Naive B cell (primary cell): ENCODE results near the gene ZSCAN21. TPM values are rescaled to one million over a fixed set of nuclear protein-coding genes. Genes with fewer than 3 reads are reported as not detected.

Experiments
- ATAC-seq, 2 donors: fragments of 150-1000 bp; cut with Tn5 transposase; 2 replicates each; pipeline ENCODE4 v1.10.0; 2021; ENCODE audit warnings: low read depth in 2 of 2, mild to moderate bottlenecking in 2 of 2, moderate library complexity in 2 of 2
- DNase-seq: peaks from one replicate; pipeline ENCODE4 v3.0.0; 2022
- H3K27ac Mint-ChIP-seq, 6 donors: one replicate each; pipeline ENCODE4 v1.8.0; 2020 to 2022; ENCODE audit warnings: mild to moderate bottlenecking in 6 of 6, mixed read lengths in 6 of 6, moderate library complexity in 5 of 6, inconsistent platforms in 2 of 6
- H3K27me3 Mint-ChIP-seq, 3 donors: one replicate each; pipeline ENCODE4 v1.8.0; 2021 to 2022; ENCODE audit warnings: mixed read lengths in 3 of 3, mild to moderate bottlenecking in 1 of 3
- H3K36me3 Mint-ChIP-seq, 2 donors: one replicate each; pipeline ENCODE4 v1.8.0; 2020 to 2022; ENCODE audit warnings: mixed read lengths in 2 of 2, inconsistent platforms in 1 of 2, mild to moderate bottlenecking in 1 of 2
- H3K4me1 Mint-ChIP-seq, 3 donors: one replicate each; pipeline ENCODE4 v1.8.0; 2020 to 2022; ENCODE audit warnings: mixed read lengths in 3 of 3, inconsistent platforms in 1 of 3, mild to moderate bottlenecking in 1 of 3, moderate library complexity in 1 of 3
- H3K4me3 Mint-ChIP-seq, 8 donors: one replicate each; pipeline ENCODE4 v1.8.0; 2020 to 2022; ENCODE audit warnings: mild to moderate bottlenecking in 8 of 8, mixed read lengths in 8 of 8, moderate library complexity in 8 of 8, inconsistent platforms in 2 of 8
- H3K9me3 Mint-ChIP-seq, 7 donors: one replicate each; pipeline ENCODE4 v1.8.0; 2020 to 2022; ENCODE audit warnings: mixed read lengths in 7 of 7, mild to moderate bottlenecking in 5 of 7, inconsistent platforms in 2 of 7, moderate library complexity in 1 of 7
- polyA plus RNA-seq, 6 donors: library from polyadenylated mRNA; unstranded; fragments of 300-500 nt; fragmentation: Illumina TruSeq; gene quantifications; one replicate each; pipeline ENCODE4 v1.2.3, GENCODE V29; 2021; ENCODE audit warnings: low read depth in 6 of 6

Gene ZSCAN21
- polyA plus RNA-seq, 6 donors from 2014 or later: 4.7 to 9.8 (median 5.7) TPM

- ATAC-seq (no peak), DNase-seq (no peak)
- no peaks in the 10 kb centered on the region for H3K27me3 Mint-ChIP-seq
- H3K4me1 Mint-ChIP-seq: peaks cover 0 to 3% (median 2%) of the 10 kb centered on the region in 3 donors
- H3K9me3 Mint-ChIP-seq: peaks cover 14 to 34% (median 29%) of the 10 kb centered on the region in 7 donors
- H3K27ac Mint-ChIP-seq: no peak overlapping the region
- H3K4me3 Mint-ChIP-seq: peak overlapping the region in 2 of 8 donors; percentile 33 to 66
- peaks cover 41 to 42% of the 10 kb centered on the region in 2 donors for H3K36me3 Mint-ChIP-seq
These were observed 20.4 kb downstream of the ZSCAN21 start for GRCh38 chr7:100069991-100070390.

GRCh38 chr7:100071018-100071723, 21.6 kb downstream of the ZSCAN21 start:
- DNase-seq (no peak), ATAC-seq (no peak)
- Mint-ChIP-seq H3K9me3 (peaks cover 14 to 34% (median 29%) of the 10 kb centered on the region in 7 donors), H3K4me1 (peaks cover 0 to 8% (median 7%) of the 10 kb centered on the region in 3 donors), H3K27me3 (no peaks in the 10 kb centered on the region), H3K27ac (no peak overlapping the region), H3K4me3 (no peak overlapping the region), H3K36me3 (peaks cover 53 to 54% of the 10 kb centered on the region in 2 donors)

- no peak overlapping the region for H3K4me3 Mint-ChIP-seq
- DNase-seq: no peak
- H3K9me3 Mint-ChIP-seq: peaks cover 14 to 34% (median 29%) of the 10 kb centered on the region in 7 donors
- H3K36me3 Mint-ChIP-seq: peaks cover 57% of the 10 kb centered on the region in 2 donors
- H3K27ac Mint-ChIP-seq: peak overlapping the region in 2 of 6 donors; percentile 39 to 87
- no peak for ATAC-seq
- no peaks in the 10 kb centered on the region for H3K27me3 Mint-ChIP-seq
- peaks cover 0 to 8% (median 7%) of the 10 kb centered on the region in 3 donors for H3K4me1 Mint-ChIP-seq
These were observed 22.9 kb downstream of the ZSCAN21 start for GRCh38 chr7:100072462-100072861.

- no peak for ATAC-seq
- peaks cover 57 to 61% of the 10 kb centered on the region in 2 donors for H3K36me3 Mint-ChIP-seq
- DNase-seq: no peak
- H3K4me3 Mint-ChIP-seq: peak overlapping the region in 1 of 8 donors; percentile 43
- peaks cover 13 to 16% (median 14%) of the 10 kb centered on the region in 3 donors for H3K4me1 Mint-ChIP-seq
- peaks cover 14 to 33% (median 29%) of the 10 kb centered on the region in 7 donors for H3K9me3 Mint-ChIP-seq
- H3K27ac Mint-ChIP-seq: no peak overlapping the region
- H3K27me3 Mint-ChIP-seq: no peaks in the 10 kb centered on the region
These were observed 25.3 kb downstream of the ZSCAN21 start for GRCh38 chr7:100074841-100075240.

- peak overlapping the region in 1 of 8 donors; percentile 43 for H3K4me3 Mint-ChIP-seq
- peak overlapping the region in 1 of 6 donors; percentile 24 for H3K27ac Mint-ChIP-seq
- DNase-seq: no peak
- H3K27me3 Mint-ChIP-seq: no peaks in the 10 kb centered on the region
- peaks cover 12 to 31% (median 24%) of the 10 kb centered on the region in 7 donors for H3K9me3 Mint-ChIP-seq
- H3K4me1 Mint-ChIP-seq: peaks cover 18 to 22% (median 19%) of the 10 kb centered on the region in 3 donors
- ATAC-seq: no peak
- peaks cover 52 to 55% of the 10 kb centered on the region in 2 donors for H3K36me3 Mint-ChIP-seq
These were observed 25.8 kb downstream of the ZSCAN21 start for GRCh38 chr7:100075418-100075817.

GRCh38 chr7:100077205-100077604, 27.6 kb downstream of the ZSCAN21 start:
- H3K36me3 Mint-ChIP-seq: peaks cover 34 to 37% of the 10 kb centered on the region in 2 donors
- ATAC-seq (no peak), DNase-seq (no peak)
- peak overlapping the region in 1 of 6 donors; percentile 53 for H3K27ac Mint-ChIP-seq
- H3K4me3 Mint-ChIP-seq: peak overlapping the region in 1 of 8 donors; percentile 77
- H3K27me3 Mint-ChIP-seq: no peaks in the 10 kb centered on the region
- H3K4me1 Mint-ChIP-seq: peaks cover 32 to 35% (median 33%) of the 10 kb centered on the region in 3 donors
- peaks cover 3 to 13% (median 6%) of the 10 kb centered on the region in 7 donors for H3K9me3 Mint-ChIP-seq

GRCh38 chr7:100079024-100079560, 29.5 kb downstream of the ZSCAN21 start:
- DNase-seq: no peak
- no peak for ATAC-seq
- Mint-ChIP-seq H3K27ac (peak overlapping the region in 2 of 6 donors; percentile 7 to 44), H3K27me3 (no peaks in the 10 kb centered on the region), H3K36me3 (peaks cover 18 to 24% of the 10 kb centered on the region in 2 donors), H3K4me1 (peaks cover 35 to 51% (median 44%) of the 10 kb centered on the region in 3 donors), H3K9me3 (no peaks in the 10 kb centered on the region), H3K4me3 (peak overlapping the region in 4 of 8 donors; percentile 5 to 80 (median 63))

DNA sequence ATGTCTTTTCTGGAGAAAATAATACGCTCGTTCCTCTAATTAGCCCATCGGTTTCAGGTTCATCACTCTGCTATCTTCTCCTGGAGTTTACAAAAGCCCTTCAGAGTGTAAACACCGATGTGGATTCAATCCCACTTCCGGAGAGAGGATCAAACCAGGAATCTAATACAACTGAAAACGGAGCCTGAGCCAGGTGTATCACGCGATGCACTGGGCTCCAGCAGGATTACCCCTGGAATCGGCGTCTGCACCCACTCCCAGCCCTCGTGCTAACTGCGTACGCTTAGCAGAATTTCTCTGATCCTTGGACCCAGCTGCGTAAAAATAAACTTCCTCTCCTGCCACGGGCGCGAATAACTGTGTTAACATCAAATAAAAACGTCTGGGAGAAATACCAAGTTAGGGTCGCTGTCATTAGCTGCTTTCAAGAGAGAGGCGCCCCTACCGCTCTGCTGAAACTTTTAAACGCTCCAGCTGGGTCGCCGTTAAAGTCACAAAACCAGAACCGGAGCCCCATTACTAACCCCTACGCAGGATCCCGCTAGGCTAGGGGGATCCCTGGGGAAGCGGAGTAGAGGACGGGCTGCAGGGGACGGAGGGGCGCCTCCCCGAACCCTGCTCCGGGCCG, 31.4 kb downstream of the ZSCAN21 start:
- DNase-seq (no peak), ATAC-seq (peak; percentile 3 to 5)
- Mint-ChIP-seq H3K4me1 (peaks cover 31 to 51% (median 40%) of the 10 kb centered on the region in 3 donors), H3K36me3 (peaks cover 5 to 11% of the 10 kb centered on the region in 2 donors), H3K4me3 (peak overlapping the region; percentile 83 to 97 (median 94)), H3K27ac (peak overlapping the region; percentile 33 to 97 (median 80)), H3K27me3 (no peaks in the 10 kb centered on the region), H3K9me3 (no peaks in the 10 kb centered on the region)

DNA sequence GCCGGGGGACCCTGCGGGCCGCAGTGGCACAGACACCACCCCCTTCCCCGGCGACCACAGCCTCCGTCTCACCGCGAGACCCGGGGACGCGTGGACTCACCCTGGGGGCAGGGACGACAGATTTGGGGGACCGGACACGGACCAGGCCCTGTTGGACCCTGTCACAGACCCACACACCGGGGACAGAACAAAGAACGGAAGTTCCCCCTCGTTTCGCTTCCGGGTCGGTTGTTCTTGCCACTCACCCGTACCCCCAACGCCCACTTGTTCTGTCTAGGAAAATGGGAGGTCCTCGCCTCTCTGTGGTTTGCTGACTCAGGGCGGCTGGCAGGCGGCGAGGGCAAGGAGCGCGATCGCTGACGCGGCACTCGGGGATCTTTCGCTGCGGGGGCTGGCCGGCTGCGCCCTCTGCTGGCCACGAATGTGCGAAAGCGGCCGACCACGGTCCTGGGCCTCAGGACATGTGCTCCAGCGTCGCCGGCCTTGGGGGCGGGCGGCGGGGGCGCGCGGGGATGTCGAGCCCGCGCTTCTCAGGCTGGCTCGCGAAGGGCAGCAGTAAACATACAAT, 32.0 kb downstream of the ZSCAN21 start, which contains the start of gene ZNF3:
Gene ZNF3 (minus strand): TSS at position 189 of the 568 bp plus-strand sequence. CDS start 4,366 bp downstream, outside the sequence.
- ATAC-seq (peak; percentile 67 to 71), DNase-seq (peak; percentile 98)
- Mint-ChIP-seq H3K27ac (peak within 1 kb of the TSS; percentile 85 to 98 (median 97)), H3K4me3 (peak within 1 kb of the TSS; percentile 83 to 97 (median 94)), H3K36me3 (peaks cover 0 to 10% of the 10 kb centered on the region in 2 donors), H3K9me3 (no peaks in the 10 kb centered on the region), H3K4me1 (peaks cover 31 to 51% (median 38%) of the 10 kb centered on the region in 3 donors), H3K27me3 (no peaks in the 10 kb centered on the region)

- H3K27me3 Mint-ChIP-seq: no peaks in the 10 kb centered on the region
These were observed 33.4 kb downstream of the ZSCAN21 start for GRCh38 chr7:100082978-100083377.

GRCh38 chr7:100085515-100085914, 35.9 kb downstream of the ZSCAN21 start:
- peaks cover 0 to 3% (median 0%) of the 10 kb centered on the region in 7 donors for H3K9me3 Mint-ChIP-seq
- DNase-seq (no peak), ATAC-seq (no peak)
- no peaks in the 10 kb centered on the region for H3K27me3 Mint-ChIP-seq
- H3K36me3 Mint-ChIP-seq: no peaks in the 10 kb centered on the region
- H3K4me3 Mint-ChIP-seq: peak overlapping the region in 3 of 8 donors; percentile 33 to 69 (median 51)
- H3K27ac Mint-ChIP-seq: peak overlapping the region in 1 of 6 donors; percentile 41
- peaks cover 32 to 50% (median 45%) of the 10 kb centered on the region in 3 donors for H3K4me1 Mint-ChIP-seq

More at GRCh38 chr7:100082978-100083377, 33.4 kb downstream of the ZSCAN21 start:
- ATAC-seq (no peak), DNase-seq (no peak)
- Mint-ChIP-seq H3K36me3 (peaks cover 0 to 6% of the 10 kb centered on the region in 2 donors), H3K9me3 (no peaks in the 10 kb centered on the region), H3K4me3 (peak overlapping the region in 7 of 8 donors; percentile 83 to 97 (median 93)), H3K4me1 (peaks cover 34 to 51% (median 46%) of the 10 kb centered on the region in 3 donors), H3K27ac (peak overlapping the region; percentile 85 to 98 (median 97))

DNA sequence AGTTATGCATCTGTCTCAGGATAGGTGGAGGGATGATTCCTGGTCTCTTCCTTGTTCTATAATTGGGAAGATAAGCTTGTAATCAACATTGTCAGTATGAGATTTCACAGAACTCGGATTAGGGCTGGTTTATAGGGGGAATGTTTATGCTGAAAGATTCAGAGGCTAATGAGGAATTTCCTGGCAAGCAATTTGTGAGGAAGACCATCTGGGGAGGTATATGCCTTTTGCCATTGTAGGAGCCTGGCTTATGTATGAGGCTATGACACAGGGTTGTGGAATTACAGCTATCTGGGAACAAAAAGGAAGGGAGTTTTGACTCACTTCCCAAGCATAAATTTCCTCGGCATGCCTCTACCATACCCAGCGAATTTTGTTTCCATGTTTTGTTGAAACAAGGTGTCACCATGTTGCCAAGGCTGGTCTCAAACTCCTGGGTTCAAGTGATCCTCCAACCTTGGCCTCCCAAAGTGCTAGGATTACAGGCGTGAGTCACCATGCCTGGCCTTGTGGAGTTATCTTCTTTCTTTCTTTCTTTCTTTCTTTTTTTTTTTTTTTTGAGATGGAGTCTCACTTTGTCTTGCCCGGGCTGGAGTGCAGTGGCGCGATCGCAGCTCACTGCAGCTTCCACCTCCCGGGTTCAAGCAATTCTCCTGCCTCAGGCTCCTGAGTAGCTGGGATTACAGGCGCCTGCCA, 37.6 kb downstream of the ZSCAN21 start:
- Mint-ChIP-seq H3K4me3 (peak overlapping the region in 6 of 8 donors; percentile 9 to 90 (median 58)), H3K27me3 (no peaks in the 10 kb centered on the region), H3K4me1 (peaks cover 18 to 42% (median 30%) of the 10 kb centered on the region in 3 donors), H3K9me3 (peaks cover 0 to 3% (median 0%) of the 10 kb centered on the region in 7 donors), H3K36me3 (peaks cover 6 to 8% of the 10 kb centered on the region in 2 donors), H3K27ac (peak overlapping the region in 5 of 6 donors; percentile 1 to 98 (median 72))
- no peak for ATAC-seq
- DNase-seq: no peak
